Liver (tissue), 9 donors: Measurements from ENCODE around the gene DCAKD. TPM values are rescaled to one million over a fixed set of nuclear protein-coding genes. Genes with fewer than 3 reads are reported as not detected.

ENCODE experiments used
- DNase-seq: peaks from one replicate; pipeline ENCODE4 v3.0.0-alpha.2; 2017; ENCODE audit warnings: low spot score
- H3K27ac ChIP-seq, 2 donors: one replicate each; pipeline ENCODE4 v1.7.0; 2013; ENCODE audit warnings: inconsistent platforms in 2 of 2, low read length in 2 of 2, control low read depth in 1 of 2, low read depth in 1 of 2, mild to moderate bottlenecking in 1 of 2
- H3K27me3 ChIP-seq, 4 donors: one replicate each; pipeline versions ENCODE4 v1.6.1 to v1.7.0; 2013; ENCODE audit warnings: low read length in 3 of 4, inconsistent platforms in 1 of 4, mild to moderate bottlenecking in 1 of 4, moderate library complexity in 1 of 4; ENCODE audit not compliant: control insufficient read depth in 4 of 4, insufficient read depth in 4 of 4
- H3K36me3 ChIP-seq, 4 donors: one replicate each; pipeline versions ENCODE4 v1.6.1 to v1.7.0; 2013; ENCODE audit warnings: low read length in 3 of 4, mild to moderate bottlenecking in 3 of 4, low read depth in 1 of 4, moderate library complexity in 1 of 4; ENCODE audit not compliant: control insufficient read depth in 4 of 4, insufficient read depth in 3 of 4
- H3K4me1 ChIP-seq, 4 donors: one replicate each; pipeline versions ENCODE4 v1.6.1 to v1.7.0; 2013; ENCODE audit warnings: low read length in 3 of 4, mild to moderate bottlenecking in 3 of 4, moderate library complexity in 1 of 4; ENCODE audit not compliant: control insufficient read depth in 4 of 4, insufficient read depth in 4 of 4
- H3K4me3 ChIP-seq, 3 donors: one replicate each; pipeline versions ENCODE4 v1.6.1 to v1.7.0; 2013; ENCODE audit warnings: low read length in 3 of 3, control low read depth in 1 of 3, low read depth in 1 of 3, mild to moderate bottlenecking in 1 of 3
- H3K9ac ChIP-seq, 2 donors: one replicate each; pipeline ENCODE4 v1.7.0; 2013; ENCODE audit warnings: low read length in 2 of 2, mild to moderate bottlenecking in 2 of 2, moderate library complexity in 2 of 2, control low read depth in 1 of 2, low read depth in 1 of 2
- H3K9me3 ChIP-seq, 4 donors: one replicate each; pipeline versions ENCODE4 v1.6.1 to v1.7.0; 2013; ENCODE audit warnings: low read length in 3 of 4; ENCODE audit not compliant: control insufficient read depth in 4 of 4
- ATF3 ChIP-seq: IDR thresholded peaks from 2 replicates; pipeline ENCODE4 v1.6.1; 2016; ENCODE audit warnings: antibody characterized with exemption
- EGR1 ChIP-seq, 2 donors: IDR thresholded peaks; 2 replicates each; pipeline ENCODE4 v1.6.1; 2016 to 2018; ENCODE audit warnings: antibody characterized with exemption in 2 of 2, low read depth in 2 of 2
- FOXA2 ChIP-seq: IDR thresholded peaks from 2 replicates; pipeline ENCODE4 v1.6.1; 2016; ENCODE audit warnings: antibody characterized with exemption
- HNF4A ChIP-seq, 2 donors: conservative IDR thresholded peaks; 2 replicates each; pipeline ENCODE4 v1.6.1; 2016; ENCODE audit warnings: antibody characterized with exemption in 2 of 2, mild to moderate bottlenecking in 2 of 2
- JUND ChIP-seq, 2 donors: IDR thresholded peaks; 2 replicates each; pipeline ENCODE4 v1.6.1; 2016; ENCODE audit warnings: antibody characterized with exemption in 2 of 2
- MAX ChIP-seq: IDR thresholded peaks from 2 replicates; pipeline ENCODE4 v1.6.1; 2016; ENCODE audit warnings: antibody characterized with exemption
- NR2F2 ChIP-seq: IDR thresholded peaks from 2 replicates; pipeline ENCODE4 v1.6.1; 2016; ENCODE audit warnings: antibody characterized with exemption
- RAD21 ChIP-seq, 2 donors: IDR thresholded peaks; 2 replicates each; pipeline ENCODE4 v1.6.1; 2016; ENCODE audit warnings: antibody characterized with exemption in 2 of 2, mild to moderate bottlenecking in 2 of 2
- REST ChIP-seq: IDR thresholded peaks from 2 replicates; pipeline ENCODE4 v1.6.1; 2016; ENCODE audit warnings: antibody characterized with exemption, mild to moderate bottlenecking
- TAF1 ChIP-seq: conservative IDR thresholded peaks from 2 replicates; pipeline ENCODE4 v1.6.1; 2016; ENCODE audit warnings: antibody characterized with exemption, mild to moderate bottlenecking
- ZBTB33 ChIP-seq: IDR thresholded peaks from 2 replicates; pipeline ENCODE4 v1.6.1; 2016; ENCODE audit warnings: antibody characterized with exemption
- WGBS: extraction: QIAGEN DNeasy Blood & Tissue Kit; methylation state at CpG from one replicate; pipeline ENCODE4 v1.1.7; 2013; 5-methylcytosine and 5-hydroxymethylcytosine counted together
- polyA plus RNA-seq, 2 donors: library from polyadenylated mRNA; stranded (reverse) in 1 of 2; unstranded in 1 of 2; fragments of 200-250 nt in 1 of 2; fragments of >200 nt in 1 of 2; fragmentation: Nextera tagmentation in 1 of 2; extraction: Ambion mirVana in 1 of 2; gene quantifications; one replicate each; pipeline versions ENCODE4 v1.2.1 to v1.2.3, GENCODE V29; 2013 to 2015
- total RNA-seq, 2 donors: library from RNA; depleted of rRNA; stranded (reverse); fragments of >200 nt; gene quantifications; one replicate each; pipeline ENCODE4 v1.2.3, GENCODE V29; 2014
- donor health status: healthy.
- donor health status: healthy.
- donor health status: healthy.
- donor health status: healthy.
- donor health status: healthy.

Gene DCAKD
- total and polyA plus RNA-seq, 4 donors: 9.7 to 22.9 (median 14.6) TPM

GRCh38 chr17:44997733-44998520 lies 53.5 kb downstream of the DCAKD start:
- Histone ChIP-seq H3K27me3 (no peaks in the 10 kb centered on the region), H3K36me3 (no peaks in the 10 kb centered on the region), H3K9me3 (peaks cover 0 to 6% (median 1%) of the 10 kb centered on the region in 4 donors), H3K9ac (no peak overlapping the region), H3K27ac (no peak overlapping the region), H3K4me3 (no peak overlapping the region), H3K4me1 (peaks cover 0 to 8% (median 5%) of the 10 kb centered on the region in 4 donors)
- TF ChIP-seq RAD21 (IDR thresholded peaks at IDR 0.05): no peak
- no peak for TF ChIP-seq REST
- WGBS: 71% methylated on average over 7 of the region's 7 CpGs
- no peak for DNase-seq

- H3K27me3 ChIP-seq: no peaks in the 10 kb centered on the region
- peaks cover 0 to 4% (median 3%) of the 10 kb centered on the region in 4 donors for H3K4me1 ChIP-seq
- TF ChIP-seq JUND (IDR thresholded peaks at IDR 0.05) (no peak), NR2F2 (no peak), ZBTB33 (no peak), ATF3 (no peak), MAX (no peak), TAF1 (no peak), EGR1 (IDR thresholded peaks at IDR 0.05; ENCODE audit: low read depth in 2 of 2) (no peak), HNF4A (conservative IDR thresholded peaks at IDR 0.05) (no peak), RAD21 (IDR thresholded peaks at IDR 0.05) (no peak), FOXA2 (no peak)
- no peak overlapping the region for H3K27ac ChIP-seq
- no peak for DNase-seq
- WGBS: 72% methylated on average over 10 of the region's 10 CpGs
- no peak overlapping the region for H3K9ac ChIP-seq
- H3K9me3 ChIP-seq: peaks cover 0 to 6% (median 1%) of the 10 kb centered on the region in 4 donors
- no peak overlapping the region for H3K4me3 ChIP-seq
- H3K36me3 ChIP-seq: no peaks in the 10 kb centered on the region
Observed at GRCh38 chr17:44996304-44996703, 55.1 kb downstream of the DCAKD start.
